HepG2 (cell line): ENCODE data around the gene NECTIN3. TPM values are rescaled to one million over a fixed set of nuclear protein-coding genes. Genes with fewer than 3 reads are reported as not detected.

ENCODE experiments used
- ATAC-seq: fragments of 200-7000 bp; cut with Tn5 transposase; 3 replicates; pipeline ENCODE4 v1.9.1; 2020; ENCODE audit warnings: mild to moderate bottlenecking, moderate library complexity
- BruUV-seq: library from RNA; stranded (reverse); fragments of 400-500 nt; replicated peaks from 2 replicates; lab custom pipeline; 2021; lab: Mats Ljungman, UMichigan
- CTCF ChIA-PET: fragments of 300-600 bp; formaldehyde crosslinking; extraction: SDS; loops from one replicate; lab custom pipeline; 2021; ENCODE audit warnings: low total read pairs, inconsistent platforms, low intra/inter-chr PET ratio; lab: Yijun Ruan, JAX
- POLR2A ChIA-PET: fragments of 350-600 bp; sonication (Branson Sonifier 250); formaldehyde crosslinking; loops from one replicate; lab custom pipeline; 2020; ENCODE audit warnings: antibody characterized with exemption, inconsistent platforms; lab: Yijun Ruan, JAX
- DNase-seq: peaks from one replicate; pipeline ENCODE4 v3.0.0-alpha.2; 2015; ENCODE audit warnings: low spot score
- FAIRE-seq: peaks from 3 replicates; lab custom pipeline; 2011; peaks lifted over from hg19 to GRCh38; lab: Jason Lieb, UNC
- H2AFZ ChIP-seq: one replicate; pipeline ENCODE4 v1.6.1; 2011; ENCODE audit warnings: low read length, inconsistent platforms
- H3K27ac ChIP-seq: fragments of 300-600 bp; 3 replicates; pipeline ENCODE4 v1.8.0; 2011; ENCODE audit warnings: mixed run types, mild to moderate bottlenecking, mixed read lengths, low read length, inconsistent platforms; ENCODE audit not compliant: insufficient read depth; ENCODE audit errors: extremely low read length
- H3K27me3 ChIP-seq, 2 experiments: fragments of 200-600 bp in 1 of 2; 2 replicates in 1 of 2; 3 replicates in 1 of 2; pipeline versions ENCODE4 v1.6.0 to v1.8.0; 2011; ENCODE audit warnings: low read length in 2 of 2, mild to moderate bottlenecking in 2 of 2, moderate library complexity in 2 of 2, inconsistent platforms in 1 of 2; ENCODE audit not compliant: insufficient read depth in 2 of 2, control insufficient read depth in 1 of 2
- H3K36me3 ChIP-seq, 2 experiments: fragments of 200-600 bp in 1 of 2; replicated peaks in 1 of 2; 2 replicates in 1 of 2; 3 replicates in 1 of 2; pipeline versions ENCODE4 v1.5.1 to v1.8.0; 2011; ENCODE audit warnings: low read length in 2 of 2, inconsistent platforms in 1 of 2; ENCODE audit not compliant: insufficient read depth in 2 of 2, control insufficient read depth in 1 of 2
- H3K4me1 ChIP-seq: 2 replicates; pipeline ENCODE4 v1.5.1; 2012; ENCODE audit warnings: low read length, inconsistent platforms; ENCODE audit not compliant: insufficient read depth
- H3K4me2 ChIP-seq: 2 replicates; pipeline ENCODE4 v1.6.0; 2011; ENCODE audit warnings: low read depth, low read length, inconsistent platforms
- H3K4me3 ChIP-seq, 3 experiments: fragments of 200-600 bp in 1 of 3; sonication (generic), shearing (Covaris generic) in 1 of 3; replicated peaks in 1 of 3; 2 replicates each; pipeline ENCODE4 v1.5.1; 2011 to 2016; ENCODE audit warnings: low read length in 3 of 3, inconsistent platforms in 2 of 3, low read depth in 2 of 3, mild to moderate bottlenecking in 2 of 3, control low read depth in 1 of 3, mixed read lengths in 1 of 3; ENCODE audit not compliant: insufficient read depth in 1 of 3
- H3K79me2 ChIP-seq: one replicate; pipeline ENCODE4 v1.6.1; 2011; ENCODE audit warnings: low read length, inconsistent platforms; ENCODE audit not compliant: insufficient read depth
- H3K9ac ChIP-seq: 2 replicates; pipeline ENCODE4 v1.6.0; 2011; ENCODE audit warnings: mild to moderate bottlenecking, low read depth, low read length, inconsistent platforms; ENCODE audit not compliant: insufficient read depth
- H3K9me3 ChIP-seq: 2 replicates; pipeline ENCODE4 v1.5.1; 2012; ENCODE audit warnings: mild to moderate bottlenecking, low read length
- H4K20me1 ChIP-seq: 2 replicates; pipeline ENCODE4 v1.6.0; 2011; ENCODE audit warnings: inconsistent platforms, mild to moderate bottlenecking, low read length, moderate library complexity; ENCODE audit not compliant: insufficient read depth
- HDAC1 ChIP-seq: sonication (generic); formaldehyde crosslinking; IDR thresholded peaks from 2 replicates; pipeline ENCODE4 v1.5.1; 2020; ENCODE audit warnings: mild to moderate bottlenecking, missing genetic modification reagents
- MAFF ChIP-seq: IDR thresholded peaks from 2 replicates; pipeline ENCODE4 v1.6.1; 2011; ENCODE audit warnings: low read depth, low read length, improper control_type of control experiment
- PCBP2 ChIP-seq: fragments of 200-400 bp; formaldehyde crosslinking; optimal IDR thresholded peaks from 2 replicates; pipeline ENCODE3; 2018; ENCODE audit warnings: low read length, low read depth; ENCODE audit not compliant: poor library complexity, severe bottlenecking
- ZNF678 ChIP-seq: sonication (generic); formaldehyde crosslinking; IDR thresholded peaks from 2 replicates; pipeline ENCODE4 v1.4.0; 2020; ENCODE audit warnings: mild to moderate bottlenecking, missing genetic modification reagents
- WGBS: methylation state at CpG from one replicate; pipeline ENCODE4 v1.1.6; 2017; ENCODE audit warnings: low lambda C conversion rate; 5-methylcytosine and 5-hydroxymethylcytosine counted together
- in situ Hi-C: cut with HindIII; loops from 2 replicates; pipeline ENCODE4 v1.10.0; 2017; ENCODE audit warnings: low pct_unique_long_range_greater_than_20kb; ENCODE audit not compliant: extremely low pct_ligation_motif_present
- intact Hi-C: fragments of 100-400 bp; cut with micrococcal nuclease; formaldehyde crosslinking; loops from one replicate; pipeline ENCODE4 v1.10.0; 2022; ENCODE audit not compliant: unreplicated experiment
- polyA plus RNA-seq, 8 experiments: library from polyadenylated mRNA; depleted of rRNA in 3 of 8; stranded (reverse) in 7 of 8; unstranded in 1 of 8; fragments of >200 nt; fragmentation: Illumina TruSeq in 4 of 8; extraction: Trizol in 4 of 8; gene quantifications; 2 replicates each; pipeline versions ENCODE4 v1.2.1 to v1.2.3, GENCODE V29; 2011 to 2016; ENCODE audit warnings: low read depth in 4 of 8, missing spikeins in 1 of 8, mixed read lengths in 1 of 8; ENCODE audit not compliant: insufficient read depth in 1 of 8
- total RNA-seq, 5 experiments: library from RNA; depleted of rRNA; stranded (reverse); fragments of >200 nt; fragmentation: Illumina TruSeq; extraction: Trizol; gene quantifications; 2 replicates each; pipeline ENCODE4 v1.2.3, GENCODE V29; 2016; ENCODE audit warnings: low read depth in 1 of 5

Gene NECTIN3
- total and polyA plus RNA-seq, 2 of the 13 experiments (the other 11 are each of a cell fraction or from before 2014, with no cell fraction given): 10.4 to 45.1 TPM

DNA sequence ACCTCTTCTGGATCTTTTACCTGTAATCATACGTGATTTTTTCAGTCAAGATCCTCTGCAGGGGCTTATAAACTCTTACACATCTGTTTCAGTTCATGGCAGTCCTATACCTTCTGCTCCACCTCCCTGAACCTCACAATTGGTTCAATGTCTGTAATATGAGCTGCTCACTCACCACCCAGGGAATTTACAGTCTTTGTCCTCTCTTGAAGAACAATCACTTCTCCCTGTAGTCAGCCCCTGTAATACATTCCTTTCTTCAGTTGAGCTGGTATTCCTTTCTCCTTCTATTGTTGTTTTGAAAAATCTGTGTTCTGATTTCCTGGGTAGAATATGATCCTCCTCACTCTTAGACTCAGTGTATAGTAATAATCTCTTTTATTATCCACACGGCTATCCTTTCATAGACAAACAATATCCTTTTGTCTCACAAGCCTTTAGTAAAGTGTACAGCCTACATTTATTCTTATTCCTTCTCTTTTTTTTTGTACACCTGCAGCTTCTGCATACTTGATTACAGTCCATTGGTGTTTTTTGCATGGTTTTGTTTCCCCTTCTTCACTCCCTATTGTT lies 101.8 kb downstream of the NECTIN3 start:
- H3K79me2 ChIP-seq: no peaks in the 10 kb centered on the region
- DNase-seq (no peak), ATAC-seq (no peak), FAIRE-seq (no peak)
- no peaks in the 10 kb centered on the region for H4K20me1 ChIP-seq
- no peaks in the 10 kb centered on the region for H3K4me1 ChIP-seq
- no TSS peak for BruUV-seq
- WGBS: 94% methylated on average over 2 of the region's 2 CpGs
- no peak overlapping the region for H3K4me3 ChIP-seq
- no peak overlapping the region for H3K9ac ChIP-seq
- TF ChIP-seq ZNF678 (CRISPR knock-in tag) (no peak), MAFF (no peak), HDAC1 (CRISPR knock-in tag) (no peak)
- ChIA-PET POLR2A (no interaction called here), CTCF (interaction anchor here (0.6 kb wide), 1 partner anchor 1060 kb away, joined by 3 read pairs; no protein-coding TSS in a partner anchor)
- intact Hi-C loops (no loop called here), in situ Hi-C loops (no loop called here)
- H3K27ac ChIP-seq: no peak overlapping the region
- H2AFZ ChIP-seq: no peak overlapping the region
- no peak overlapping the region for H3K4me2 ChIP-seq
- H3K9me3 ChIP-seq: no peaks in the 10 kb centered on the region
- H3K27me3 ChIP-seq: no peaks in the 10 kb centered on the region; a peak in 1 of 5 replicates
- H3K36me3 ChIP-seq: no peaks in the 10 kb centered on the region; a peak in 2 of 5 replicates

DNA sequence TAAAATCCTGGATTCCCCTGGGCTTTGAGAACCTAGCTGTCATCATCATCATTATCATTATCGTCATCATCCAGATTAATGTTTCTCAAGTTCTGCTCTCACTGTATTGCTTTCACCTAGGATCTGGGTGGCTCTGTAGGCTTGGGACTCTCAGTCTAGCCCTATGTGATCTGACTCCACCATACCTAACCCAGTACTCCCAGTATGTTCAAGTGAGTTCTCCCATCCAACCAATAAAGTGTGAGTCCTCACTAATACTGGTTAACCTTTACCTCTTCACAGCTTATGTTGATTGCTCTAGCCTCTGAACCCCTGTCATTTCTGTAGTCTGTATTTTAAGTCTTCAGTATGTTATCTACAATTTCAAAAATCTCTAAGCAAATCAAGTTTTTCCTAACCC lies 102.3 kb downstream of the NECTIN3 start:
- WGBS: 100% methylated on average over 1 of the region's 1 CpG
- no peak for TF ChIP-seq PCBP2
- no peak overlapping the region for H3K4me2 ChIP-seq
- H3K27ac ChIP-seq: no peak overlapping the region
- FAIRE-seq (no peak), ATAC-seq (no peak), DNase-seq (no peak)
- H3K4me3 ChIP-seq: no peak overlapping the region
- intact Hi-C loops (no loop called here), in situ Hi-C loops (no loop called here)
- no peaks in the 10 kb centered on the region for H3K9me3 ChIP-seq
- H3K27me3 ChIP-seq: no peaks in the 10 kb centered on the region; a peak in 1 of 5 replicates
- no peak overlapping the region for H2AFZ ChIP-seq
- BruUV-seq: no TSS peak
- no peaks in the 10 kb centered on the region for H4K20me1 ChIP-seq
- CTCF ChIA-PET: interaction anchor here (0.6 kb wide), 1 partner anchor 1061 kb away, joined by 3 read pairs; no protein-coding TSS in a partner anchor
- H3K4me1 ChIP-seq: no peaks in the 10 kb centered on the region
- no peak overlapping the region for H3K9ac ChIP-seq
- H3K36me3 ChIP-seq: no peaks in the 10 kb centered on the region; a peak in 2 of 5 replicates
- H3K79me2 ChIP-seq: no peaks in the 10 kb centered on the region
- POLR2A ChIA-PET: no interaction called here
